ENCODE results near the gene OTOP2.

Gene OTOP2

DNA sequence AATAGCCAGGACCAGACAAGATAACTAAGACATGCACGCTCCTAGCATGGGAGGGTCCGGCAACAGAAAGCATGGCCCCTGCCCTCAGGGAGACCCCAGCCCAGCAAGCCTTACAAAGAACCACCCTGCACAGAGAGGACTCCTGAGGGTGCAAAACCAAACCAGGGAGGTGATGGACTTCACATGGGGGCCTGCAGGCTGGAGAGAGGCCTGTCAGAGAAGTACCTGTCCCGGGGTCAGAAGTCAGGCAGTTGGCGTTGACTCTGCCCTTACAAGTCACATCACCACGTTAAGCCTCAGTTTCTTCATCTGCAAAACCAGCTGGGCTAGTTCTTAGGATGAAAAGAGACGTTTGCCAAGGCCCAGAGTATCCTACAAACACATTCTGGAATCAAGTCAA lies 4.7 kb downstream of the OTOP2 start:
- no peak for DNase-seq

DNA sequence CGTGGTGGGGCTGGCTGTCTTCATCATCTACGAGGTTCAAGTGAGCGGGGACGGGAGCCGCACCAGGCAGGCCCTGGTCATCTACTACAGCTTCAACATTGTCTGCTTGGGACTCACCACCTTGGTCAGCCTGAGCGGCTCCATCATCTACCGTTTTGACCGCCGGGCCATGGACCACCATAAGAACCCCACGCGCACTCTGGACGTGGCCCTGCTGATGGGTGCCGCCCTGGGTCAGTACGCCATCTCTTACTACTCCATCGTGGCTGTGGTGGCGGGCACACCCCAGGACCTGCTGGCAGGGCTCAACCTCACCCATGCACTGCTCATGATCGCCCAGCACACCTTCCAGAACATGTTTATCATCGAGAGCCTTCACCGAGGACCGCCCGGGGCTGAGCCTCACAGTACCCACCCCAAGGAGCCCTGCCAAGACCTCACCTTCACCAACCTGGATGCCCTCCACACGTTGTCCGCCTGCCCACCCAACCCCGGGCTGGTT lies 6.5 kb downstream of the OTOP2 start:
- DNase-seq: no peak

DNA sequence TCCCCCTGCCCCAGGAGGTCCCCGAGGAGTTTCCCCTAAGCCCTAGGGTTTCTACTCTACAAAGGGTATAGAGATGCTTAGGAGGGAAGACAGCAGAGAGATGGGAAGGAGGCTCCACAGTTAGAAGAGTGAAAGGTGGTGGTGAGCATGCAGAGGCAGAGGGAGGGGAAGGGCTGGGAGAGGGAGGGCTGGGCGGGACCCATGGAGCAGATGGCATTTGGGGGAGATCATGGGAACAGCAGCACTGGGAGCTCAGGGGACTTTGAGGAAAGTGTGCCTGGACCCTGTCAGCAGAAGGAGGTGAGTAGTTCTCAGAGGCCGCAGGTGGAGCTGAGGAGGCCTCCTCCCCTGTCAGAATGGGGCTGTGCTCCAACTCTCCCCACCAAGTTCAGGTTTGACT lies 11.0 kb downstream of the OTOP2 start:
- DNase-seq: no peak

DNA sequence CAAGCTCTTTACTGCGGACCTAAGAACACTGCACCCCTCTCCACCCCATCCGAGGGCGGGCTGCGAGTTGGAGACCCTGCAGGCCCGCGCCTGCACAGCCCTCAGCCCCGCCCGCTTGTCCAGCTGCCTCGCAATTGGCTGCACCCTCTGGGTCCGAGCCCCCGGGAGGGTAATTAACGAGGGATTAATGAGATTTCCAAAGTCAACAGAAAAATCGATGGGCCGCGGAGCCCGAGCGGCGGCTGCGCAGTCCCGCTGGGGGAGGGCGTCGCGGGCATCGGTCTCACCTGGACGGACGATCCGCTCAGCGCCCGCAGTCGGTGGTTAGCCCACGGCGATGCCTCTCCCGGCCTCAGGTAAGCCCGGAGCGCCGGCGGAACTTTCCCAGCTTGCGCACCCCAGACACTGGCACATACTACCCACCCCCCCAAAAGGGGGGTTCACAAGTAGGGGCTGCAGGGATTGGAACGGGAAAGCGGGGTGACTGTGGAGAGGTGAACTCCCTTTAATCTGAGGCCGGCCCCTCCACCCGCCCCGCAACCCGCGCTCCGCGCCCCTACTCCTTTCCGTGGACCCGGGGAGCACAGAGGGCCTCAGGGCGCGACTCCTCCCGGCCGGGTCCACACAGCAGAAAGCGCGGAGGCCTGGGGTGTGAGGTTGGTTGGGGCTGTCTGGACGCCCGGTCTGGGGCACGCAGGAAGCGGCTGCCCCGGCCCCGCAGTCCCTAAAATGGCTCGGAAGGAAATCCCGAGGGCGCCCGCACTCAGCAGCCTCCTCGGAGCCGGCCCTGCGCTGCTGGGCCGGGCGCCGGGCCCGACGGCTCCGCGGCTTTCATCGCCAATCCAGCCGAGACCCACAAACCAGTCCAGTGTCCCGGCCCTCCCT lies 11.8 kb downstream of the OTOP2 start, which contains the start of gene OTOP3:
TSS of gene OTOP3 (plus strand) at position 314 of the 885 bp plus-strand sequence. CDS start at position 338, 24 bp downstream.
- DNase-seq: no peak

DNA sequence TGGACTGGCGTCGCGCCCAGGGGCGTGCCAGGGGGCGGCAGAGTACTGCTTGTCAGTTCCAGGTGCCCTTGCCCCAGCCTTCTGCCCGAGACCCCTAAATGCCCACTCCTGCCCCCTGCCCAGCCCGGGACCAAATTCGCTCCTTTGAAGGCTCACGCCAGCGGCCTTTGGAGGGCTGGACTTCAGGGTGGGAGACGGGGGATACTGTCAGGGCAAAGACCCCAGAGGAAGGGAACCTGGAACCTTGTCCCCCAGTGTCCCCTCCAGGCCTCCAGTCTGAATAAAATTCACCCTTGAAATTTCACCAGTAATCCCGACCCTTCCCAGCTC lies 12.4 kb downstream of the OTOP2 start:
- DNase-seq: no peak

DNA sequence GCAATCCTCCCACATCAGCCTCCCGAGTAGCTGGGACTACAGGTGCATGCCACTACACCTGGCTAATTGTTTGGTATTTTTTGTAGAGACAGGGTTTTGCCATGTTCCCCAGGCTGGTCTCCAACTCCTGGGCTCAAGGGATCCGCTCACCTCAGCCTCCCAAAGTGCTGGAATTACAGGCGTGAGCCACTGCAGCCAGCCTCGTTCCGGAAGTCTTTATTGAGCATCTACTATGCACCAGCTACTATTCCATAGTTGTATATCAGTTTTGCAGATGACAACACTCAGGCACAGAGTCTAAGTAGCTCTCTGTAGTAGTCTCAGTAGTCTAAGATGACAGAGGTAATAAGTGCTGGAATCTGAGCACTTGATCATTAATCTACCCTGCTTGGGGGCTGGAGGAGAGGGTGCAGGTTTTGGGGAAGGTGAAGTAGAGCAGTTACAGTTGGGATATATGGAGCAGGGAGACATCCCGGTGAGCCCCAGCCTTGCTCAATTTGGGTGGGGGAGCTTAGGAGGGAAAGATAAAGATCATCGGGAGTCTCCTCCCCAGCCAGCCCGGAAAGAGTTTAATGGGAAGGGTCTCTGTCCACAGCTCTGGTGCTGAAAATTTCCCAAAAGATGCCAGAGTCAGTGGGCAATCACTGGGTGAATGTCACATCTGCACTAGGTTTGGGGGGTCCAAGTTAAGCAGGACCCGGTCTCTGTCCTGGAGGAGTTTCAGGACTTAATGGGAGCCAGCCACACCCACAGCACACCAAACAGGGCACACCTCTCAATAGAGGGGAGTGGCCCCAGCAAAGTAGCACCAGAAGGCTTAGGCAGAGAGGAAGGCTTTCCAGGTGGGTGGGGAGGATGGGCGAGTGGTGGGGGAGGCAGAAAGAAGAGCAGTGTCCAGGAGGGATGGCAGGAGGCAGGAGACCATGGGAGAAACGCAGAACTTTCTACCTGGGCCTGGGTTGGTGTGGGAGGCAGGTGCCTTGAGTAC lies 13.3 kb downstream of the OTOP2 start:
- no peak for DNase-seq

DNA sequence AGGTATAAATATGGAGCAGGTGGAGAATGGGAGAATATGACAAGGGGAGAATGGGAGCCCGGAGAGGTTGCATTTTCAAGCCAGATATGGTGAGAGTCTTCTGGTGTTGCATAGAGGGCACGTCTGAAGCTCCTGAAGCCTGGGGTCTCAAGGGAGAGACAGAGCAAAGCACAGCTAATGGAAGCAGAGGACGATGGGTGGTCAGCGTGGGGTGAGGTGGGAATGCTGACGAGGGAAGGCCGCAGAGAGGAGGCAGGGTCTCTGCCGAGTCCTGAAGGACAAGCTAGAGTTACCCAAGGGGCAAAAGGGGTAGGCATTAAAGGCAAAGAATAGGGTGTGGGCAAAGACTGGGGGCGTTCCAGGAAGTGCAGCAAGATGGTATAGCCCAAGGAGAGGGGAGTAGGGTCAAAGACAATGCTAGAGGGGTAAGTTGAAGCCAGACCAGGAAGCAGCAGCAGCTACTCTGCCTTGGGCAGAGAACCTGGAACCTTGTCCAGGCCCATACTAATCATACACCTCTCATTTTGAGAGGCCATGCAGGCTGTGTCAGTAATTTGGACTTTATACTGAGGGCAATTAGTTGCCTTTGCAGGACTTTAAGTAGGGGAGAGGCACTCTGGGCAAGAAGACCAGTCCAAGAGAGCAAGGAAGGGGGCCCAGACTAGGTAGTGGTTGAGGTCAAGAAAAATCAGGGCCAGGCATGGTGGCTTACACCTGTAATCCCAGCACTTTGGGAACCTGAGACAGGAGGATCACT lies 14.3 kb downstream of the OTOP2 start:
- DNase-seq: no peak

DNA sequence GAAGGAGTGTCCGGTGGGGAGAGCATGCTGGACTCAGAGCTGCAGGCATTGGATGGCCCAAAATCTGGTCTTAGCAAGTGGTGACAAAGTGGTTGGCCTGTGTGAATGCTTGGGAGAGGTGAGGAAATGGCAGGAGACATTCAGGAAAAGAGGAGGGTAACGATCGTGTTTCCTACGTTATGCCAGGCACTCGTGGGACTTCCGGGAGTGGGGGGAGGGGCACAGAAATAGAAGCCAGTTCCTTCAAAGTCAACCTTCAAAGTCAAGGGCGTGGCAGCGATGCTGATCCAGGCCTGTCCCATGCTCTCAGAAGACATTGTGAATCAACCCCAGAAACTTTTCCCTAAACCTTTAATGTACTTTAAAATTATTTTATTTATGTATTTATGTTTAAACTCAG lies 15.5 kb downstream of the OTOP2 start:
- DNase-seq: no peak

DNA sequence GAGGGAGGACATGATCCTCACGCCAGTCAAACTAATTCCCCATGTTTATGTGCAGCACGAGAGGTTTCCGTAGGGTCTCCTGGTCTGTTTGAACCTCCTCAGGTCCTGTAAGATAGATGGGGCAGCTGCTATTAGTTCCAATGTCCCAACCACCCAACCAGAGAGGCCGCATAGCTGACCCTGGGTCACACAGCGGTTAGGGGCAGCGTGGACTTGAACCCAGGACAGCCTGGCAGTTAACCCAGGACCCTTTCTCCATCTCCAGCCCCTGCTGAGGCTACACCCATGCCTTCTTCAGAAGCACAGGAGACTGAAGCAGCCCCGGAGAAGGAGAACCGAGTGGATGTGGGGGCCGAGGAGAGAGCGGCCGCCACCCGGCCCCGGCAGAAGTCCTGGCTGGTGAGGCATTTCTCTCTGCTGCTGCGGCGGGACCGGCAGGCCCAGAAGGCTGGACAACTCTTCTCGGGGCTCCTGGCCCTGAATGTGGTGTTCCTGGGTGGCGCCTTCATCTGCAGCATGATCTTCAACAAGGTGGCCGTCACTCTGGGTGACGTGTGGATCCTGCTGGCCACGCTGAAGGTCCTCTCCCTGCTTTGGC lies 17.2 kb downstream of the OTOP2 start:
- DNase-seq: no peak

DNA sequence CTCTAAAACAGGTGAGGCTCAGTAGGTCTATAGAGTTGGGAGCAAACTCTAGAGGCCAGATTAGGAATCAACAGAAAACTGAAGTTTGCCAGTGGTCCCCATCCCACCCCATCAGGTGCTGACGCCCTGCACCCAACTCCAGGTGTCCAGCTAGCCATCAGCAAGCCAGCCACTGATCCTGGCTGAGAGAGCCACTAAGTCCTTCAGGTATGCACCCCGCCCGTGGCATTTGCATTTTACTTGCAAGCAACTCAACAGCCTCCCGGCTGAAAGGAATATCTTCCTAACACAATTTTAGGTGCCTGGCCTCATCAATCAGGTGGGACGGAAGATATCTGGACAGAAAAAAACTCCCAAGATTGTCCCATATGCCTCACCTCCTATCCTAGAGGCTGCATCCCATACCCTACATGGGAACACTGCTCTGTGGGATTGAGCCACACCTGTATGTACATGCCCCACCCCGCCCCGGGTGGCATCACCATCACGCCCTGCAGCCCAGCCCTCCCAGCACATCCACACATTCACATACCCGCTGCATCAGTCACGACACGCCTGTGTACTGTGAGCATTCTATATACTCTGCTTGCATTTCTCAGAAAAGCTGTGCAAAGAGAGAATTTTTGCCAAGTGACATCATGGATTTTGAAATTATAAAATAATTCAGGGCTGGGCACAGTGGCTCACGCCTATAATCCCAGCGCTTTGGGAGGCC lies 19.9 kb downstream of the OTOP2 start:
- no peak for DNase-seq

DNA sequence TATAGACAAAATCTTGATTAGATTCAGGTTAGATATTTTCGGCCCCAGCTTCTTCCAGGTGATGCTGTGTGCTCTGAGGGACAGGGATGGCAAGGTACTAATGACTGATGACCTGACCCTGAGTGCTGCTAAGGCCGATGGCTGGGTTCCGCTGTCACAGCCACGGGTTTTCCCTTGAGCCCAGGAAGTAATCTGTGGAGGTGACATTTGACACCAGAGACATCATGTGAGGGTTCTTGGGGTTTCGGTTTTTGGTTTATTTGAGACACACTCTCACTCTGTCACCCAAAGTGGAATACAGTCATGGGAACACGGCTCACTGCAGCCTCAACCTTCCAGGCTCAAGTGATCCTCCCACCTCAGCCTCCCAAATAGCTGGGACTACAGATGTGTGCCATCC lies 21.5 kb downstream of the OTOP2 start:
- no peak for DNase-seq

DNA sequence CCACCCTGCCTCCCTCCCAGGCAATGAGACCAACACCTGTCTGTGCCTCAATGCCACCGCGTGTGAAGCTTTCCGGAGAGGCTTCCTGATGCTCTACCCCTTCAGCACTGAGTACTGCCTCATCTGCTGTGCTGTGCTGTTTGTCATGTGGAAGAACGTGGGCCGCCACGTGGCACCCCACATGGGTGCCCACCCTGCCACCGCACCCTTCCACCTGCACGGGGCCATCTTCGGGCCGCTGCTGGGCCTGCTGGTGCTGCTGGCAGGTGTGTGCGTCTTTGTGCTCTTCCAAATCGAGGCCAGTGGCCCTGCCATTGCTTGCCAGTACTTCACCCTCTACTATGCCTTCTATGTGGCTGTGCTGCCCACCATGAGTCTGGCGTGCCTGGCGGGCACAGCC lies 22.6 kb downstream of the OTOP2 start:
- DNase-seq: no peak

DNA sequence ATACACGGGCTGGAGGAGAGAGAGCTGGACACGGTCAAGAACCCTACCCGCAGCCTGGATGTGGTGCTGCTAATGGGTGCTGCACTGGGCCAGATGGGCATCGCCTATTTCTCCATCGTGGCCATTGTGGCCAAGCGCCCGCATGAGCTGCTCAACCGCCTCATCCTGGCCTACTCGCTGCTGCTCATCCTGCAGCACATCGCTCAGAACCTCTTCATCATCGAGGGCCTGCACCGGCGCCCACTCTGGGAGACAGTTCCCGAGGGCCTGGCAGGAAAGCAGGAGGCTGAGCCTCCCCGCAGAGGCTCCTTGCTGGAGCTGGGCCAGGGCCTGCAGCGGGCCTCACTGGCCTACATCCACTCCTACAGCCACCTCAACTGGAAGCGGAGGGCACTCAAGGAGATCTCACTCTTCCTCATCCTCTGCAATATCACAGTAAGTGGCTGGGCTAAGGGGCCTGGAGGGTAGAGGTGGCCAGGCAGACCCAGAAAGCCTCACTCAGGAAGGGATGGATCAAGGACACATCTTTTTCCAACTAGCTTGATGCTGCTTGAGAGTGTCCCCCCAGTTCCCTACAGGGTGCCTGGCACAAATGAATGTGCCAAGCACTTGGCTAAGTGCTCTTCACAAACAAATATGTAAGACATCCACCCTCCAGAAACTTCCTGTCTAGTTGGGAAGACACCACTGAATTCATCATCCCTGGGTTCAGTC lies 23.1 kb downstream of the OTOP2 start:
- no peak for DNase-seq

DNA sequence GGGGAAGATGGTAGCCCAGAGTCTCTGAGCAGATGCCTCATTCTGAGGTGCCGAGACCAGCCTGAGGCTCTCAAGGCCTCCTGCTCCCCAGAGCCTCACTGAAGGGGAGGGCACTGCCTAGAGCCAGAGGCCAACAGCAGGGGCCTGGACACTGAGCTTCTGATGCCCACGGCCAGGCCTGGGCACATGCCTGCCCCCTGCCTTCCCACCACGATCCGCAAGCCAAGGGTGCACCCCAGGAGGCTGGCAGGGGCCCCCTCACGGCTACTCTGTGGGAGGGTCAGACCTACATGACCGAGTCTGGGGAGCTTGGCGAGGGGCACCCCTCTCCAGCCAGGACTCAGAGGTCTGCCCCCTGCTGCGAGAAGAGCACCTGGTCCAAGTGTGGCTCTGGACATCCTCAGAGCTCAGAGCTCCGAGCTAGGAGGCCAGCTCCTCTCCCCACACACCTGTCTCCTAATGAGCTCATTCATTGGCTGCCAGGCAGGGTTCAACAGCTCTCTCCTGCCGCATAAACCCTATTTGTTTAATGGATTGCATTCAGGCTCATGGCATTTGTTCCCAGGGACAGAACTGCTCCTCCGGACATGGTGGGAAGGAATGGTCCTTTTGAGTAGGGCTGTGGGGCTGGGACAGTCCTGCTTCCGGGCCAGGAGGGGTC lies 25.5 kb downstream of the OTOP2 start:
- DNase-seq: no peak

DNA sequence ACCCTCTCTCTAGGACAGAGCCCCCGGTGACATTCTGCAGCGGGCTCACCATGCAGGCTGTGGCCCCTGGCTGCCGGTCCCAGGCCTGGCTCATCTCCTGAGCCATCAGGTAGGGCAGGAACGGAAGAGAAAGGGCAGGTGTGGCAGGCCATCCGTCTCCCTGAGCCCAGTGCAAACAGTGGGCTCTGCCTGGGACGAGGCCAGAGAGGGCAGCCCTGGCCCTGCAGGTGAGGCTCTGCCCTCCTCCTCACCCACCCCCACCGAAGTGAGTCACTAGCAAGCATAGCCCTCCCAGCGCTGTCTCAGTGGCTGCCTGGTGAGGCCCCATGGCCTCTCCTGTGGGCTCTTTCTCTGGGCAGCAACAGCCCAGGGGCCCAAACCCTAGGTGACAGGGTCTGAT lies 26.1 kb downstream of the OTOP2 start:
- no peak for DNase-seq

DNA sequence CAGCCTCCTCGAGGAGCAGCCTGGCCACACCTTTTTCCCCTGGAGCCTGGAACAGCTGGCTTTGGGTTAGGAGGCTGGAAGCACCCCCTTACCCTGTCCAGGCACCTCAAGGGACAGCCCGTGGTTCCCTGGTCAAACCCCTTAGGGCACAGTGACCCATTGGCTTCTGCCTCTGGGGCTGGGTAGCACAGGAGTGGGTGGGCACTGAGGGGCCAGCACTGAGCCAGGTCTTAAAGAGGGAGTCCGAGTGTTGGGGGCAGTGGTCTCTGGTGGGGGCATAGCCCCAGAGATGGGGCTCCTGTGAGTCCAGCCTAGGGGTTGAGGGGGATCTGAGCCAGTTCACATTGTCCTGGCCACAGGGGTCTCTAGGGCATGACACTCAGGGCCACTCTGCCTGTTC lies 27.0 kb downstream of the OTOP2 start:
- DNase-seq: no peak

DNA sequence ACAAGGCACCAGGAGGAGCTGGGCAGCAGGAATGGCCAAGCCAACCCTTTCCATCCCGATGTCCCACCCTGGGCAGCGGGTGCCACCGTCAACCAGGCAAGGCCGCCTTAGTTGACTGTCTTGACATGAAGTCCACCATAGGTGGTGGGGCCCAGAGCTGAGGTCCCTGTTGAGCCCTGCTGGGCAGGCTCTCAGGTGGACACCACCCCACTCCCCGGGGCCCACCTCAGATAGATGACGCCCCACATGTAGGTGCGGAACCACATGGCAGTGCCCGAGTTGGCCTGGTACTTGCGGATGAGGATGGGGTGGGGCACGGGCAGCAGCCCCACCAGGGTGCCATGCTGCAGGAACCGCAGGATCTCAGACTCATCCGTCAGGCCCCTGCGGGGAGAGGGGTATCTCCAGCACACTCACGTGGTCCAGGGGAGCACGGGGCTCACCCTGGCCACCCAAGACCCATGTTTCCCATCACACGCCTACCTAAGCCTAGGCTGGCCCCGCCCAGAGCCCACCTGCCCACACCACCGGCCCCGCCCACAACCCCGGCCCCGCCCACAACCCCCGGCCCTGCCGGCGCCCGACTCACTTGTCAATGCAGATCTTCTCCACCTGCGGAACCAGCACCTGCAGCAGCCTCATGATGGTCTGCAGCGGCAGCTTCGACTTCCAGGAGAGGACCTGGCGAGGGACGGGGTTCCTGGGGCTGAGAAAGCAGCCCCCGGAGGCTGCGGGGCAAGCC lies 27.8 kb downstream of the OTOP2 start:
- no peak for DNase-seq

DNA sequence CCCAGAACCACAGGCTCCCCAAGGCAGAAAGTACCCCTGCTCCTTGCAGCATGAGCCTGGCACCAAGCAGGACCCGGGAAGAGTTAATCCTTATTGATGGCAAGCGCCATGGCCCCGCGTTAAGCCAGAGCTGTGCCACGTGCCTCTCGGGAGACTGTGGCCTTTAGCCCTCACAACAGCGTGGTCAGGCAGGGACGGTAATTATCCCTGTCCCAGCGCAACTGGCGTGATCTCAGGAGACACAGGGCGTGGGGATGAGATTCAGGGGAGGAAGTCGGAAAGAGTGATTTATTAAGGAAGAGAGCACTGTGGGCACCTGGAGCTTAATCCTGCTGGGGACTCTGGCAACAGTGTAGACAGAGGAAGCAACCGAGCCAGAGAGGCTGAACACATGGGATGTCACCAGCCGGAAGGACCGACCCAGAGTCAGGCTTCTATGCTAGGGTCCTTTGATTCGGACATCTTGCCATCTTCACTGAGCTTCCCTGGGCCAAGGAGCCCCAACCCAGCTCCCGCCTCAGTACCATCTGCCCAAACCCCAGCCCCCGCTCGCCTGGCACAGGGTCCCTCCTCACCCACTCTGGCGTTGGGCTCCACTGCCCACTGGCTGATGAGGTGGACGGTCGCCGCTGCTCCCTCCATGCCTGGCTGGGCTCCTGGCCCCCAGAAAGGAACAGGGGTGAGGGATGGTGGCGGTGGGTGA lies 28.5 kb downstream of the OTOP2 start:
- DNase-seq: no peak

DNA sequence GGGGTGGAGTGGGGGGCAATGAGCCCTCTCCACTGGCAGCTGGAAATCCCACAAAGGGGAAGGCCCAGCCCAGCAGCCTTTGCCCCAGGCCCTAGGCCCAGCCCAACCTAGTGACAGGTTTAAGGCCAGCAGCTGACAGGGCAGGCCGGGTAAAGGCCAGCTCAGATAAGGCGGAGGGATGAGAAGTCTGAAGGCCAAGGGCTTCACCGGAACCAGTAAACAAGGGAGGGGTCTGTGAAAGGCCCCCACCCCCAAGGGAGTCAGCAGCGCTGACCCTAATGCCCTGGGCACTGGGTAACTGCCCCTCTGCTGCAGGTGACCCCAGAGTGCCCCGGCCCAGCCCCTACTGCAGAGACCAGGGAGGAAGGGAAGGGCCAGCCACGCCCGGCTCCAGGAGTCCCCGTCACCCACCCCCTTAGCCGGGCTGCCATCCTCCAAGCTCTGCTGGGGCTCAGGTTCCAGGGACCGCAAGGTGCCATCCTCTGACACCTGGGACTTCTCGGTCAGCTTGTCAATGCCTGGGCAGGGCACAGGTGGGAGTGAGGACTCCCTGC lies 29.1 kb downstream of the OTOP2 start:
- DNase-seq: no peak
